ENCODE data around the gene JAM2.

The JAM2 gene

GRCh38 chr21:25643486-25643885, 4.4 kb downstream of the JAM2 start:
- CTCF ChIA-PET = interaction anchor here (1.2 to 5.4 kb wide), 5 partner anchors 8 to 238 kb away, joined by 3 to 20 read pairs (median 5); no protein-coding TSS in a partner anchor
- POLR2A ChIA-PET = no interaction called here

GRCh38 chr21:25646474-25646873, 7.4 kb downstream of the JAM2 start:
- ChIA-PET POLR2A (no interaction called here), CTCF (interaction anchor here (0.8 to 2.4 kb wide), 3 partner anchors 29 to 55 kb away, joined by 3 to 12 read pairs (median 5); no protein-coding TSS in a partner anchor)
- TF ChIP-seq CTCF (IDR thresholded peaks at IDR 0.05; ENCODE audit: control extremely low read depth, extremely low read depth, low read depth, missing control alignments) = no peak
- no peak for DNase-seq (ENCODE audit: extremely low spot score)

More at GRCh38 chr21:25643486-25643885, 4.4 kb downstream of the JAM2 start:
- DNase-seq (ENCODE audit: extremely low spot score) = no peak
- TF ChIP-seq CTCF (IDR thresholded peaks at IDR 0.05; ENCODE audit: control extremely low read depth, extremely low read depth, low read depth, missing control alignments) = no peak

GRCh38 chr21:25647647-25648046, 8.6 kb downstream of the JAM2 start:
- POLR2A ChIA-PET = no interaction called here
- CTCF ChIA-PET = interaction anchor here (1.0 to 2.4 kb wide), 4 partner anchors 8 to 39 kb away, joined by 3 to 12 read pairs (median 4); no protein-coding TSS in a partner anchor
- no peak for DNase-seq (ENCODE audit: extremely low spot score)
- no peak for TF ChIP-seq CTCF (IDR thresholded peaks at IDR 0.05; ENCODE audit: control extremely low read depth, extremely low read depth, low read depth, missing control alignments)

- TF ChIP-seq CTCF (IDR thresholded peaks at IDR 0.05; ENCODE audit: control extremely low read depth, extremely low read depth, low read depth, missing control alignments) = no peak
- DNase-seq (ENCODE audit: extremely low spot score) = no peak
- CTCF ChIA-PET = interaction anchor here (1.1 to 2.2 kb wide), 4 partner anchors 11 to 23 kb away, joined by 3 to 5 read pairs (median 4); no protein-coding TSS in a partner anchor
- POLR2A ChIA-PET = no interaction called here
These were observed 10.1 kb downstream of the JAM2 start for GRCh38 chr21:25649146-25649545.

- no peak for DNase-seq (ENCODE audit: extremely low spot score)
- ChIA-PET CTCF (interaction anchor here (0.9 kb wide), 1 partner anchor 9 kb away, joined by 3 read pairs; no protein-coding TSS in a partner anchor), POLR2A (no interaction called here)
- TF ChIP-seq CTCF (IDR thresholded peaks at IDR 0.05; ENCODE audit: control extremely low read depth, extremely low read depth, low read depth, missing control alignments) = no peak
These were observed 17.4 kb downstream of the JAM2 start for GRCh38 chr21:25656412-25656811.

GRCh38 chr21:25657140-25657539, 18.1 kb downstream of the JAM2 start:
- POLR2A ChIA-PET = no interaction called here
- TF ChIP-seq CTCF (IDR thresholded peaks at IDR 0.05; ENCODE audit: control extremely low read depth, extremely low read depth, low read depth, missing control alignments) = no peak
- CTCF ChIA-PET = no interaction called here

More at GRCh38 chr21:25657140-25657539, 18.1 kb downstream of the JAM2 start:
- DNase-seq (ENCODE audit: extremely low spot score) = no peak

Data from GM10248 (cell line).